Ascending aorta (tissue), 2 donors: Measurements from ENCODE around the gene TNFRSF8. TPM values are rescaled to one million over a fixed set of nuclear protein-coding genes. Genes with fewer than 3 reads are reported as not detected.

ENCODE experiments used
- DNase-seq, 2 donors: peaks; one replicate each; pipeline ENCODE4 v3.0.0-alpha.2; 2019; ENCODE audit warnings: low spot score in 2 of 2
- H3K27ac ChIP-seq, 2 donors: fragments of 200-600 bp; sonication (generic); one replicate each; pipeline ENCODE4 v1.5.1; 2016 to 2017; ENCODE audit warnings: mild to moderate bottlenecking in 1 of 2
- H3K27me3 ChIP-seq: fragments of 200-600 bp; sonication (generic); one replicate; pipeline ENCODE4 v1.5.1; 2017
- H3K36me3 ChIP-seq, 2 donors: fragments of 200-600 bp; sonication (generic); one replicate each; pipeline ENCODE4 v1.5.1; 2016
- H3K4me1 ChIP-seq, 2 donors: fragments of 200-600 bp; sonication (generic); one replicate each; pipeline ENCODE4 v1.5.1; 2016 to 2017; ENCODE audit warnings: mild to moderate bottlenecking in 1 of 2
- H3K4me3 ChIP-seq, 2 donors: fragments of 200-600 bp; sonication (generic); one replicate each; pipeline ENCODE4 v1.5.1; 2016 to 2017; ENCODE audit warnings: mild to moderate bottlenecking in 1 of 2
- H3K9me3 ChIP-seq, 2 donors: fragments of 200-600 bp; sonication (generic); one replicate each; pipeline ENCODE4 v1.5.1; 2016
- CTCF ChIP-seq, 3 experiments: fragments of 200-600 bp in 2 of 3; fragments of 450-650 bp in 1 of 3; sonication (generic) in 2 of 3; IDR thresholded peaks; one replicate each; pipeline ENCODE4 v1.5.1; 2016 to 2019; ENCODE audit warnings: antibody characterized with exemption in 3 of 3, mild to moderate bottlenecking in 1 of 3, moderate library complexity in 1 of 3
- intact Hi-C: fragments of 100-400 bp; cut with DNase I; formaldehyde crosslinking; loops from one replicate; pipeline ENCODE4 v1.15.1; 2023
- total RNA-seq: library from RNA; depleted of rRNA; stranded (reverse); fragments of >200 nt; gene quantifications from one replicate; pipeline ENCODE4 v1.1.0, GENCODE V29; 2016

TNFRSF8 gene
- total RNA-seq, 1 donor from 2014 or later: 22.8 TPM

DNA sequence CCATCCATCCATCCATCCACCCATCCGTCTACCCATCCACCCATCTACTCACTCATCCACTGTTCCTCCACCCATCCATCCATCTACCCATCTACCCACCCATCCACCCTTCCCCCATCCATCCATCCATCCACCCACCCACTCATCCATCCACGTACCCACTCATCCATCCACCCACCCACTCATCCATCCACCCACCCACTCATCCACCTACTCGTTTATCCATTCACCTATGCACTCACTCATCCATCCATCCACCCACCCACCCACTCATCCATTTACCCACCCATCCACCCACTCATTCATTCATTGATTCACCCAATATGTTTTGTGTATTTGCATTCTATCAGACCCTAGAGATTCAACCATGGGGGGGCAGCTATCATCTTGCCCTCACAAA is 27.2 kb downstream of the TNFRSF8 start:
- H3K36me3 ChIP-seq: no peaks in the 10 kb centered on the region
- no peak overlapping the region for H3K4me3 ChIP-seq

GRCh38 chr1:12091191-12091590 is 28.1 kb downstream of the TNFRSF8 start:
- no peak overlapping the region for H3K27ac ChIP-seq
- H3K27me3 ChIP-seq: no peaks in the 10 kb centered on the region
- H3K4me1 ChIP-seq: no peaks in the 10 kb centered on the region
- DNase-seq: no peak
- H3K36me3 ChIP-seq: no peaks in the 10 kb centered on the region
- no peak for TF ChIP-seq CTCF (IDR thresholded peaks at IDR 0.05)
- intact Hi-C loops: no loop called here
- H3K4me3 ChIP-seq: no peak overlapping the region
- H3K9me3 ChIP-seq: no peaks in the 10 kb centered on the region

More for the DNA sequence above, 27.2 kb downstream of the TNFRSF8 start:
- no peaks in the 10 kb centered on the region for H3K27me3 ChIP-seq
- no peak for TF ChIP-seq CTCF (IDR thresholded peaks at IDR 0.05)
- H3K9me3 ChIP-seq: no peaks in the 10 kb centered on the region
- DNase-seq: no peak
- no peaks in the 10 kb centered on the region for H3K4me1 ChIP-seq
- no peak overlapping the region for H3K27ac ChIP-seq
- intact Hi-C loops: no loop called here

- TF ChIP-seq CTCF (IDR thresholded peaks at IDR 0.05): no peak
- Histone ChIP-seq H3K9me3 (no peaks in the 10 kb centered on the region), H3K4me1 (no peaks in the 10 kb centered on the region), H3K27me3 (no peaks in the 10 kb centered on the region), H3K4me3 (no peak overlapping the region), H3K27ac (no peak overlapping the region), H3K36me3 (no peaks in the 10 kb centered on the region)
- DNase-seq: no peak
- intact Hi-C loops: no loop called here
Observed at GRCh38 chr1:12094180-12094579, 31.1 kb downstream of the TNFRSF8 start.

DNA sequence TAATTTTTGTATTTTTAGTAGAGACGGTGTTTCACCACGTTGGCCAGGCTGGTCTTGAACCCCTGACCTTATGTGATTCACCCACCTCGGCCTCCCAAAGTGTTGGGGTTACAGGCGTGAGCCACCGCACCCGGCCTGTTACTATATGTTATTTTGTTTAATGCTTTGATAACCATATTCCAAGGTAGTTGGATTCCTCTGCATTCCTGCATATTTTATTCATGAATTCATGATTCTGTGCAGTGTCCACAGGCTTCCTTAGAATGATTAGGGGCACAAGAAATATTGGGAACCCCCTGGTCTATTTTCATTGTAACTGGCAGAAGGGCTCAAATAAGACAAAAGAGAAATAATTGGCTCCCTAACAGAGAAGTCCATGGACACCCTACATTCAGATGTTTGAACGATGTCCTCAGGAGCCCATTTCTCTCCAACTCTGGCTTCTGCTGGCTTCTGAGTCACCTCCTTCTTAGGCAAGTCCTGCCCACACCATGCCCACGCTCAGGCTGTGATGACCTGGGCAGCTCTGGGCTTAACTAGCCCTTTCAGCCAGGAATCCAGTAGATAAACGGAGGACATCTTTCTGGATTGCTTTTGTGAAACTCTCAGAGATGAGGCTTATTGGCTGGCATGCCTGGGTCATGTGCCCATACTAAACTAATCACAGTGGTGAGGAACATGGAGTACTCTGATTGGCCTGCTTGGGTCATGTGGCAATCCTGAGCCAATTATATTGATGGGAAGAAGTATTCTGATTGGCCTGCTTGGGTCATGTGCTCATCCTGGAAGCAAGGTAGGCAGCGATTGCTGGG is 32.6 kb downstream of the TNFRSF8 start:
- no peak overlapping the region for H3K27ac ChIP-seq
- no peak for DNase-seq
- no peaks in the 10 kb centered on the region for H3K4me1 ChIP-seq
- no peak overlapping the region for H3K4me3 ChIP-seq
- no peaks in the 10 kb centered on the region for H3K36me3 ChIP-seq
- TF ChIP-seq CTCF (IDR thresholded peaks at IDR 0.05): no peak
- no peaks in the 10 kb centered on the region for H3K27me3 ChIP-seq
- intact Hi-C loops: no loop called here
- no peaks in the 10 kb centered on the region for H3K9me3 ChIP-seq

DNA sequence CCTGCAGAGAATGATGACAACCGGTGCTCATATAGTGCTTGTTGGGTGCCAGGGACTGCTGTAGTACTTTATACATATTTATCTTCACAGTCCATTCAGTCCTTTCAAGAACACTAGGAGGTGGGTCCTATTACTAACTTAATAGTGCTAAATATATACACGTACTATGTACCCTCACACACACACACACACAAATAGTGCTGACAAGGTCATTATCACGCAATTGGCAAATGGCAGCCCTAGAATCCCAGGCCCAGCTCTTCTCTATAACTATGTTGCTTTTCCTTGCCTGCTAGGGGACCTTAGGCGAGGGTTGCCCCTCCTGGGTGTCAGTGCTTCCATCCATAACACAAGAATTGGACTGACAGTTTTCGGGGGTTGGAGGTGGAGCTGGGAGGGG is 33.5 kb downstream of the TNFRSF8 start:
- intact Hi-C loops: no loop called here
- TF ChIP-seq CTCF (IDR thresholded peaks at IDR 0.05): no peak
- no peaks in the 10 kb centered on the region for H3K27me3 ChIP-seq
- DNase-seq: no peak
- H3K9me3 ChIP-seq: no peaks in the 10 kb centered on the region
- no peaks in the 10 kb centered on the region for H3K4me1 ChIP-seq
- H3K27ac ChIP-seq: no peak overlapping the region
- H3K36me3 ChIP-seq: no peaks in the 10 kb centered on the region
- H3K4me3 ChIP-seq: no peak overlapping the region
